ENCODE results near the gene CHRD.

Gene CHRD

GRCh38 chr3:184382326-184383032, 2.6 kb downstream of the CHRD start:
- no peak for DNase-seq (ENCODE audit: low spot score)

GRCh38 chr3:184383033-184383740, 3.3 kb downstream of the CHRD start:
- no peak for DNase-seq (ENCODE audit: low spot score)

- DNase-seq (ENCODE audit: low spot score), result no peak
Measured at GRCh38 chr3:184384342-184384741, 4.5 kb downstream of the CHRD start.

- DNase-seq (ENCODE audit: low spot score), result no peak
Measured at GRCh38 chr3:184384856-184385422, 5.1 kb downstream of the CHRD start.

GRCh38 chr3:184386047-184386806, 6.4 kb downstream of the CHRD start:
- no peak for DNase-seq (ENCODE audit: low spot score)

- DNase-seq (ENCODE audit: low spot score), result no peak
Measured at GRCh38 chr3:184387174-184387714, 7.4 kb downstream of the CHRD start.

- DNase-seq (ENCODE audit: low spot score), result no peak
Measured at GRCh38 chr3:184388164-184388935, 8.5 kb downstream of the CHRD start.

GRCh38 chr3:184388936-184389230, 9.0 kb downstream of the CHRD start:
- no peak for DNase-seq (ENCODE audit: low spot score)

GRCh38 chr3:184389384-184389783, 9.5 kb downstream of the CHRD start:
- no peak for DNase-seq (ENCODE audit: low spot score)

GRCh38 chr3:184389935-184390528, 10.2 kb downstream of the CHRD start:
- DNase-seq (ENCODE audit: low spot score), result no peak

GRCh38 chr3:184391266-184391665, 11.4 kb downstream of the CHRD start:
- DNase-seq (ENCODE audit: low spot score), result no peak

GRCh38 chr3:184395320-184395660, 15.4 kb downstream of the CHRD start:
- DNase-seq (ENCODE audit: low spot score), result no peak

GRCh38 chr3:184399410-184399809, 19.6 kb downstream of the CHRD start:
- DNase-seq (ENCODE audit: low spot score), result no peak

GRCh38 chr3:184405075-184406030, 25.5 kb downstream of the CHRD start:
- DNase-seq (ENCODE audit: low spot score), result no peak

GRCh38 chr3:184409331-184409926, 29.6 kb downstream of the CHRD start:
- no peak for DNase-seq (ENCODE audit: low spot score)

- no peak for DNase-seq (ENCODE audit: low spot score)
Measured at GRCh38 chr3:184409946-184410500, 30.2 kb downstream of the CHRD start.

- DNase-seq (ENCODE audit: low spot score), result no peak
Measured at GRCh38 chr3:184414418-184415202, 34.8 kb downstream of the CHRD start.

- no peak for DNase-seq (ENCODE audit: low spot score)
Measured at GRCh38 chr3:184415203-184415490, 35.3 kb downstream of the CHRD start.

Data from ecto neural progenitor cell (in vitro differentiated cells).